KBM-7 (cell line): ENCODE results near the gene CDC6.

ENCODE experiments used
- DNase-seq: peaks from one replicate; pipeline ENCODE4 v3.0.0-alpha.2; 2015
- in situ Hi-C: fragments of 300-500 bp; cut with MboI; formaldehyde crosslinking; loops from 2 replicates; pipeline ENCODE4 v1.14.3; 2020; ENCODE audit warnings: low sequenced_read_pairs, low pct_unique_long_range_greater_than_20kb, mixed read lengths

CDC6 gene

GRCh38 chr17:40287494-40288369 lies at the start of gene CDC6:
Gene CDC6, plus strand, starts transcription at chr17:40287879. Its CDS starts 1,542 bp downstream, at chr17:40289421.
- in situ Hi-C loops: no loop called here
- DNase-seq: peak; percentile 100

DNA sequence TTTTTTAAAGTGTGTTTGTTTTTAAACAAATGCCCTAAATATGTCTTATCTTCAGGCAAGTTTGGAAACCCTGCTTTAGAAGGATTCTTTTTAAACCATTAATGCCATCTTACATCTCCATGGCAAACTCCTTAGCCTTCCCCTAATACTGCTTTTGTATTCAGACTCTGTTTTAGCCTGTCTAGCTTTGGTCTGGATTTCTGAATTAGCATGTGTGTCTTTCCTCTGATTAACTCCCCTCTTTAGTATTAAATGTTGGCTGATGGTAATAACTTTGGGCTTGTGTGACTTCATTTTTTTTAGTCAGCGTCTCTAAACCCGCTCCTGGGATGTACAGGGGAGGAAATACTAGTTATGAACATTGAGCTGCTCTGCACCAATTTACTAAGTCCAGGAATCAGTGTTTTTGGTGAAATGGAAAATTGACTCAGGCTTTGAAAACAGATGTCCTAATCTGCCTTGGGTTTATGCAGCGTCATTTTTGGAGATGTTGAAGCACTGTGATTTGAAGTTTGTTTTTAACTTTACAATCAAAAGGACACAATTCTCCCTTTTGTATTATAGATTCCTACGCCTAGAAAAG lies 46.3 kb upstream of the CDC6 start:
- in situ Hi-C loops: no loop called here
- no peak for DNase-seq

DNA sequence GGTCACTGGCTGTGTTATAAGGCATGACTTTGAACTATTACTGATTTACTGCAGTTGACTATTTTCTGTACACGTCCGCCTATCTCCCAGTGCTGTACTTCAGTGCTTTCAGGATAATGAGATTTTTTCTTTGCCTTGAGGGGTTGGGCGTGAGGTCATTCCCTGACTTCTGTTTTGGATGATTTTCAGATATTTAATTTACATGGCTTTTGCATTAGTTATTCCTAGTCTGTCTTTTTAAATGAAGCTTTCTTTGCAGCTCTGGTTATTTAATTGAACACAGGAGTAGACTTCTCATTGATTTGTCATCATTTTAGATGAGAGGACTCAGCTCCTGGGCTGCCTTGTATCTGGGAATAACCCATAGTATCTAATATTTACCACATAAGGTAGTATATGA lies 44.9 kb upstream of the CDC6 start:
- in situ Hi-C loops: no loop called here
- no peak for DNase-seq

GRCh38 chr17:40243761-40244160 lies 43.9 kb upstream of the CDC6 start:
- no peak for DNase-seq

GRCh38 chr17:40244255-40244654 lies 43.4 kb upstream of the CDC6 start:
- no peak for DNase-seq
- in situ Hi-C loops: no loop called here

More at GRCh38 chr17:40243761-40244160, 43.9 kb upstream of the CDC6 start:
- in situ Hi-C loops: no loop called here

DNA sequence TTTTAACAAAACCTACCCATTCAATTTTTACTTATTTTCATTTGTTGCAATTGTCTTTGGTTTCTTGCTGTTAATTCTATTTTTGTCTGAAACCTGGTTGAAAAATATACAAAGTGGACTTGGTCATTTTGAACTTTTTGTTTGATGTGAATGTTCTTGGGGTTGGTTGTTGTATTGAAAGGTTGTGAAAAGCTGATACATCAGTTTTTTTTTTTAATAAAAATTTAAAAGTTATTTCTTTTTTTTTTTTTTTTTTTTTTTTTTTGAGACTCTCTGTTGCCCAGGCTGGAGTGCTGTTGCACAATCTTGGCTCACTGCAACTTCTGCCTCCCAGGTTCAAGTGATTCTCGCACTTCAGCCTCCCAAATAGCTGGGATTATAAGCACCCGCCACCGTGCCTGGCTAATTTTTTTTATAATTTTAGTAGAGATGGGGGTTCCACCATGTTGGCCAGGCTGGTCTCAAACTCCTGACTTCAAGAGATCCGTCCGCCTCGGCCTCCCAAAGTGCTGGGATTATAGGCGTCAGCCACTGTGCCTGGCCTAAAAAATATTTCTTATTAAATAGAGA lies 39.7 kb upstream of the CDC6 start:
- DNase-seq: no peak
- in situ Hi-C loops: no loop called here

- in situ Hi-C loops: no loop called here
Observed at GRCh38 chr17:40248507-40248906, 39.2 kb upstream of the CDC6 start.

DNA sequence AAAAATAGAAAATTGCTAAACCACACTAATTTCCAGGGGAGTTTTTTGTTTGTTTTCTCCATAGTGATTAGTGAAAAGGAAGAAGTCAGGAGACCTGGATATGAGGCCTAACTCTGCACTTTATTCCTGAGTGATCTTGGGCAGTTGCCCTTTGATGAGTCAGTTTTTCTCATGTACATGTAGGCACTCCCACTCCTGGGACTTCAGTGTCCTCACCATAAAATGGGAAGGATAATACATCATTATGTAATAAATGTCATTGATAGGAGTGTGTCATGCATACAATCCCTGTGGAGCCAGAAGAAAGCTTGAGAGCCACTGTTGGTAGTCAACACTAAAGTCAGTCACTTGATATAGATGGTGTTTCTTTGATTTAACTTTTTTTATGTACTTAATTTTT lies 36.1 kb upstream of the CDC6 start:
- no peak for DNase-seq
- in situ Hi-C loops: no loop called here

More at GRCh38 chr17:40248507-40248906, 39.2 kb upstream of the CDC6 start:
- no peak for DNase-seq

- DNase-seq: no peak
- in situ Hi-C loops: no loop called here
Observed at GRCh38 chr17:40253565-40253964, 34.1 kb upstream of the CDC6 start.

- DNase-seq: no peak
Observed at GRCh38 chr17:40259505-40259904, 28.2 kb upstream of the CDC6 start.

GRCh38 chr17:40260528-40260927 lies 27.2 kb upstream of the CDC6 start:
- in situ Hi-C loops: no loop called here
- DNase-seq: no peak

More at GRCh38 chr17:40259505-40259904, 28.2 kb upstream of the CDC6 start:
- in situ Hi-C loops: no loop called here

GRCh38 chr17:40264458-40265185 lies 23.1 kb upstream of the CDC6 start:
- in situ Hi-C loops: no loop called here
- no peak for DNase-seq

GRCh38 chr17:40265337-40265736 lies 22.3 kb upstream of the CDC6 start:
- no peak for DNase-seq
- in situ Hi-C loops: no loop called here

DNA sequence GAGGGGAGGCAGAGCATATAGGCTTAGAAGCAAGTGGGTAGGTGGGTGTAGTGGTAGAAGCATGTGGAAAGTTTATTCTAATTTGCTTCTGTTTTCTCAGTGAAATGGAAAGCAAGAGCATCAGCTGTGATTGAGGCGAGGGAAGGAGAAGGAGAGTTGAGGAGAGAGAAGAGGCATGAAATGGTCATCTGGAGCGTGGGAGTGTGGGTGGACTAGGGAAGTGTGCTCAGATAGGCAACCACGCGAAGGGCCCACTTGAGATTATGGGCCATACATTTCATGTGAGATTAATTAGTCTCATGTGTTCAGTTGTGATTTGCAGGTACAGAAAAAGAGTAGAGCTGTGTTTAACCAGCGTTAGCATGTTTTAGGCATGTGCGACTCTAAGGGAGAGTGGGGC lies 20.8 kb upstream of the CDC6 start:
- in situ Hi-C loops: no loop called here
- DNase-seq: no peak

- no peak for DNase-seq
- in situ Hi-C loops: no loop called here
Observed at GRCh38 chr17:40268141-40268712, 19.5 kb upstream of the CDC6 start.

- no peak for DNase-seq
- in situ Hi-C loops: no loop called here
Observed at GRCh38 chr17:40278414-40278813, 9.3 kb upstream of the CDC6 start.

GRCh38 chr17:40279402-40279801 lies 8.3 kb upstream of the CDC6 start:
- in situ Hi-C loops: no loop called here
- DNase-seq: no peak

- DNase-seq: no peak
- in situ Hi-C loops: no loop called here
Observed at GRCh38 chr17:40281663-40282062, 6.0 kb upstream of the CDC6 start.

GRCh38 chr17:40283662-40284061 lies 4.0 kb upstream of the CDC6 start:
- in situ Hi-C loops: no loop called here
- DNase-seq: no peak
